Fibroblast of mammary gland (primary cell): Measurements from ENCODE around the gene SVBP.
"Not testable (repeated sequence)": the region's sequence is repeated elsewhere in the genome, so short reads cannot be mapped to it uniquely, and the experiment has no call there.

Experiments
- DNase-seq: peaks from one replicate; pipeline ENCODE4 v3.0.0-alpha.2; 2010; ENCODE audit warnings: low read depth
- H3K4me3 ChIP-seq: 2 replicates; pipeline ENCODE4 v1.5.1; 2011; ENCODE audit warnings: low read depth, mild to moderate bottlenecking, low read length, moderate library complexity; ENCODE audit not compliant: control insufficient read depth
- TF ChIP-seq, protein P1 (sequence below): conservative IDR thresholded peaks from 2 replicates; pipeline ENCODE4 v1.5.1; 2011; ENCODE audit warnings: low read depth, low read length, inconsistent platforms; ENCODE audit not compliant: control insufficient read depth, insufficient read depth

The SVBP gene

DNA sequence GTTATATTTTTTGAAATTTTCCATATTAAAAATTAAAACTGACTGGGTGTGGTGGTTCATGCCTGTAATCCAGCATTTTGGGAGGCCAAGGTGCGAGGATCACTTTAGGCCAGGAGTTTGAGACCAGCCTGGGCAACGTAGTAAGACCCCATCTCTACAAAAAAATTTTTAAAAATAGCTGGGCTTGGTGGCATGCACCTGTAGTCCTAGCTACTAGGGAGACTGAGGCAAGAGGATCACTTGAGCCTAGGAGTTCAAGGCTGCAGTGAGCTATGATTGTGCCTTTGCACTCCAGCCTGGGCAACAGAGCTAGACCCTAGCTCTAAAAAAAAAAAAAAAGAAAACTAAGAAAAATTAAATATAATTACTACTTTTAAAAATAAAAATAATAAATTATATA, 4.5 kb upstream of the SVBP start:
- DNase-seq: no peak
- H3K4me3 ChIP-seq: no peak overlapping the region
- TF ChIP-seq, protein P1, sequence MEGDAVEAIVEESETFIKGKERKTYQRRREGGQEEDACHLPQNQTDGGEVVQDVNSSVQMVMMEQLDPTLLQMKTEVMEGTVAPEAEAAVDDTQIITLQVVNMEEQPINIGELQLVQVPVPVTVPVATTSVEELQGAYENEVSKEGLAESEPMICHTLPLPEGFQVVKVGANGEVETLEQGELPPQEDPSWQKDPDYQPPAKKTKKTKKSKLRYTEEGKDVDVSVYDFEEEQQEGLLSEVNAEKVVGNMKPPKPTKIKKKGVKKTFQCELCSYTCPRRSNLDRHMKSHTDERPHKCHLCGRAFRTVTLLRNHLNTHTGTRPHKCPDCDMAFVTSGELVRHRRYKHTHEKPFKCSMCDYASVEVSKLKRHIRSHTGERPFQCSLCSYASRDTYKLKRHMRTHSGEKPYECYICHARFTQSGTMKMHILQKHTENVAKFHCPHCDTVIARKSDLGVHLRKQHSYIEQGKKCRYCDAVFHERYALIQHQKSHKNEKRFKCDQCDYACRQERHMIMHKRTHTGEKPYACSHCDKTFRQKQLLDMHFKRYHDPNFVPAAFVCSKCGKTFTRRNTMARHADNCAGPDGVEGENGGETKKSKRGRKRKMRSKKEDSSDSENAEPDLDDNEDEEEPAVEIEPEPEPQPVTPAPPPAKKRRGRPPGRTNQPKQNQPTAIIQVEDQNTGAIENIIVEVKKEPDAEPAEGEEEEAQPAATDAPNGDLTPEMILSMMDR: no peak

DNA sequence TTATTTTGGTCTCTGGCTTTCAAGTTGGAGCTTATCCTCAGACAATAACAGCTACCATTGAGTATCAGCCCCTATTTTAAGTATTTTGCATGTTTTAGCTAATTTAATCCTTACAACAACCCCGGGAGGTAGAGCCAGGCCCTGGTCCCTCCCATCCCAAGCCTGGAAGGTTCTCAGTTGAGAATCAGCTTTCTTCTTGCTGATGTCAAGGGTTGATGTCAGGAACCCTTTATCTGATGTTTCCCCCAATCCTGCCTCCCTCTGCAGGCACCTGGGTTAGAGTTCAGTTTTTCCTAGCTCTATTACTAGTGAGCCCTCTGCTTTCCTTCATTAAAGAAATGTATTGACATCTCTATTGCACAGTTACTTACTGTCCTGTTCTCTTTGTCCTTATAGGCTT, 3.6 kb upstream of the SVBP start:
- no peak for DNase-seq
- TF ChIP-seq, protein P1: no peak
- no peak overlapping the region for H3K4me3 ChIP-seq

DNA sequence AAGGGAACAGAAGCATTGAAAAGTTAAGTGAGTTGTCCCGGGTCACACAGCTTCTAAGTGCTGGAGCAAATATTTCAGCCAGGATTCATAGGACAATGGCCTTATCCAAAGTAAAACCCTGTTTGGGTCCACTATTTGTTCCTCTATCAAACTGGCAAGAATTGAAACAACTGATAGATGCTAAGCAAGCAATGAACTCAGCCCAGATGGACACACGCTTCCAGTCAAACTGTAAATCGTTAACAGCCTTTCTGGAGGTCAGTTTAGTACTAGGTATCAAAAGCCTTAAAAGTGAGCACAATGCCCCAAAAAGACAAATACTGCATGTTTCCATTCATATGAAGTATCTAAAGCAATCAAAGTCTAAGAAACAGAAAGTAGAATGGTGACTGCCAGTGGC, 779 bp upstream of the SVBP start:
- TF ChIP-seq, protein P1: no peak
- H3K4me3 ChIP-seq: no peak overlapping the region
- DNase-seq: no peak

DNA sequence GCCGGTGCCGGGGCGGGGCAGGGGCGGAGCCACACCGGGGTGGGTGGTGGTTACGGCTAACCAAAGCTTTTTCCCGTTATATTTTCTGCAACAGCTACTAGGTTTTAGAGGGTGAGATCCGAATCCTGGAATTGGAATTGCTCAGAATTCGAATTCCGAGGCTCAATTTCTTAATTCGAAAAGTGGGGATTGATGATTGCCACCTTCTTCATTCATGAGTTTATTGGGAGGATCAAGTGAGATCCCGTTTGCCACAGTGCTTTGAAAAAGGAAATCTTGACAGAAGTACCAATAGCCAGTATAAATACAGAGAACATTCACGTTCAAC, 207 bp upstream of the SVBP start:
- DNase-seq: no peak
- H3K4me3 ChIP-seq: peak overlapping the region; percentile 61

DNA sequence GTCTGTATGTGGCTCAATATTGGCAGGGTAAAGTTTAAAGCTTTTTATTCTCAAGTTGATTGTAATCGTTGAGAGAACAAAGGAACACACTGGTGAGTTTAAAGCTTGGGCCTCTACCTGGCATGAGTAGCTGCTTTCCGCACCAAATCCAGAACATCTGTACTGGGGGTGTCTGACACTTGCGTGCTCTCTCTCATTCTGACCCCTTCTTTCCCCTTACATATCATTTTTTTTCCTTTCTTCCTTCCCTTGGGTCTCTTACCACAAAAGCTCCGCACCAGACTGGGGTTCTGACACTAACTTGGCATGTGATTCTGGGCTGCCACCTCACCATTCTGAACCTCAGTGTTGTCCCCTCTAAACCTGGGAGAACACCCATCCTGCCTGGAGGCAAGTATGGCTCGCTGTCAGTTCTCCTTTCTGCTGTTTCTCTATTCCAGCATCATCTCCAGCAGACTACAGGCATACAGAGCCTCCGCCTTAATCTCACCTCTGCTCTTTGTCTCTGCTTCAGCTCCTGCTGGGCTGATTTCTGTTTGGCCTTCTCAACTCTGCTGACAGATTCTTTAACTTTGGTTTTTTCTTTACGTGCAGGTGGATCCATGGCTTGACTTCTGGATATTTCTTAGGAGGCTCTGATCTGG, 1.1 kb downstream of the SVBP start:
- peak; percentile 14 for DNase-seq
- TF ChIP-seq, protein P1: no peak
- H3K4me3 ChIP-seq: peak overlapping the region; percentile 60

More for the DNA sequence above, 207 bp upstream of the SVBP start:
- TF ChIP-seq, protein P1: no peak

DNA sequence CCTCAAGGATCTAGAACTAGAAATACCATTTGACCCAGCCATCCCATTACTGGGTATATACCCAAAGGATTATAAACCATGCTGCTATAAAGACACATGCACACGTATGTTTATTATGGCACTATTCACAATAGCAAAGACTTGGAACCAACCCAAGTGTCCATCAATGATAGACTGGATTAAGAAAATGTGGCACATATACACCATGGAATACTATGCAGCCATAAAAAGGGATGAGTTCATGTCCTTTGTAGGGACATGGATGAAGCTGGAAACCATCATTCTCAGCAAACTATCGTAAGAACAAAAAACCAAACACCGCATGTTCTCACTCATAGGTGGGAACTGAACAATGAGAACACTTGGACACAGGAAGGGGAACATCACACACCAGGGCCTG, 2.4 kb downstream of the SVBP start:
- DNase-seq, H3K4me3 ChIP-seq: not testable (repeated sequence)

DNA sequence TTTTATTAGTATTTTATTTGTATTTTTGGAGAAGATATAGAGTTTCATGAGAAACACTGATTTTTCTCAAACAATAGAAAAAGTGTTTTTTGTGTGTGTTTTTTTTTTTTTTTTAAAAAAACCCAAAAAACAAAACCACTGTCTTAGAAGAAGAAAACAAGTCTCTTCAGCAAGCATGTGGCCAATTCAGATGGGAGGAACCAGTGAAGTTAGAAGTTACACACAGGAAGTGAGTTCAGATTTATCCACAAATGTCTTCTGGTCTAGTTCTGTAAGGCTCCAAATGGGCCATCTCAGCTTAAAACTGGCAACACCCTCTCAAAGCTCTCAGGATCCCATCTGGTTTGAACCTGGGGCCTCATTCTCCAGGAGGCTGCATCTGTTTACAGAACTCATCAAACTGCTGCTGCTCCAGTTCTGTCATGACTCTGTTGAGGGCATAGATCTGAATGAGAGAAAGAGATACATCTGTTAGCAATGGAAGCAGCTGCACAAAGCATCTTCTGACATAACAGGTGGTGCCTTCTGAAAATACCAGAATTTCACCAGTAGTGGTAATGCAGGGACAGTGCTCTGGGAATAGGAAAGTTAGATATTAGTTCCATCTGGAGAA, 10.0 kb downstream of the SVBP start:
- TF ChIP-seq, protein P1: no peak
- no peak overlapping the region for H3K4me3 ChIP-seq
- no peak for DNase-seq
